Activated CD8-positive, alpha-beta memory T cell treated with anti-CD3 and anti-CD28 coated beads for 36 hours (primary cell): ENCODE data around the gene TP73. TPM values are rescaled to one million over a fixed set of nuclear protein-coding genes. Genes with fewer than 3 reads are reported as not detected.

Source experiments
- CTCF ChIA-PET: fragments of 350-600 bp; sonication (Branson Sonifier 250); formaldehyde crosslinking; loops from one replicate; lab custom pipeline; 2021; ENCODE audit warnings: antibody characterized with exemption; lab: Charles Lee
- POLR2A ChIA-PET: fragments of 350-600 bp; sonication (Branson Sonifier 250); formaldehyde crosslinking; loops from one replicate; lab custom pipeline; 2021; ENCODE audit warnings: antibody characterized with exemption; lab: Charles Lee
- total RNA-seq, 2 experiments: library from RNA; stranded (reverse); gene quantifications; one replicate each; pipeline ENCODE4 v1.2.3, GENCODE V29; 2021

The TP73 gene
- total RNA-seq, 2 experiments from 2014 or later, result 0.84 to 0.95 TPM

- CTCF ChIA-PET, result no interaction called here
- POLR2A ChIA-PET, result no interaction called here
Measured at GRCh38 chr1:3662080-3662671, 9.9 kb downstream of the TP73 start.

DNA sequence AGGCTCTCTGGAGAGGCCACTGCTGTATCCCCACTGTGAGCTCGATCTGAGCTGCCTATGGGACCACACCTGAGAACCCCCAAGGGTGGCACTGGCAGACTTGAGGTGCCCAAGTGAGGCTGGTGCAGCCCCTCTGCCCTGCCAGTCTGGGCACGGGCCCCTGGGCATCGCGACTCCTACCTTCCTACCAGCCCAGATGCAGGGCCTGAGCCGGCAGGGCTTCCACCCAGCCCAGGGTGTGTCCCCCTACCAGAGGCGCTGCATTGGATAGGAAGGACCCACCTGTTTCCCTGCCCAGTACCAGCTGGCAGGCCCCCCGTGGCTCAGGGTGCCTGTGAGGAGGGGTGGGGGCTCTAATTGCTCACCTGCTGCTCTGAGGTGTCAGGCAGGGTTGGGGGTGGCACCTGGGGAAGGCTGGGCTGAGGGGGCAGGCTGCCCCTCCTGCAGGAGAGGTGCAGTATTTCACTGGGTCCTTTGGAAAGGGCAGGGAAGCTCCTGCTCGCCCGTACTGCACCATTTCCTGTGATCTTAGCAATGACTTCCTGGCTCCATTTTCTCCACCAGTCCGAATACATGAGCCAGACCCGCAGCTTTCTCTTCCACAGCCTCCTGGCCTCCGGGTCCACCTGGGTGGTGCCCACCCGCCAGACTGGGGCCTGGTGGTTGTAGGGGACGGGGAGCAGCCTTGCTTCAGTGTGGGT lies 11.8 kb downstream of the TP73 start:
- ChIA-PET POLR2A (interaction anchor here (0.6 kb wide), 1 partner anchor 14 kb away, joined by 3 read pairs; no protein-coding TSS in a partner anchor), CTCF (no interaction called here)

GRCh38 chr1:3664700-3665375 lies 12.5 kb downstream of the TP73 start:
- CTCF ChIA-PET, result no interaction called here

DNA sequence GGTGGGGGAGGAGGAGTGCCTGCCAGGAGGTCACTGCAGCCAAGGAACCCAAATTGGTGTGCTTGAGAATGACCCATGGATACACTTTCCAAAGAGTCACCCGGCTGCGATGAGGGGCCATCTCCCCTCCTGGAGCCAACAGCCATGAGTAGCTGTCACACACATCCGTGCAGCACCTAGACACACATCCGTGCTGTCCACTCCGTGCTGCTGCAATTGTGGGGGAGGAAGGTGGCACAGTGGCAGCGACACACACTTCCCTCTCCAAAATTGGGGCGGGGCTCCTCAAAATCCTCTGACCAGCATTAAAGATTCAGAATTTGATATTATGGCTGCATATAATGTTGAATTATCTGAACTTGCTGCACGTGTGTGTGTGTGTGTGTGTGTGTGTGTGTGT lies 15.8 kb downstream of the TP73 start:
- POLR2A ChIA-PET, result no interaction called here
- CTCF ChIA-PET, result no interaction called here

More at GRCh38 chr1:3664700-3665375, 12.5 kb downstream of the TP73 start:
- POLR2A ChIA-PET, result no interaction called here

DNA sequence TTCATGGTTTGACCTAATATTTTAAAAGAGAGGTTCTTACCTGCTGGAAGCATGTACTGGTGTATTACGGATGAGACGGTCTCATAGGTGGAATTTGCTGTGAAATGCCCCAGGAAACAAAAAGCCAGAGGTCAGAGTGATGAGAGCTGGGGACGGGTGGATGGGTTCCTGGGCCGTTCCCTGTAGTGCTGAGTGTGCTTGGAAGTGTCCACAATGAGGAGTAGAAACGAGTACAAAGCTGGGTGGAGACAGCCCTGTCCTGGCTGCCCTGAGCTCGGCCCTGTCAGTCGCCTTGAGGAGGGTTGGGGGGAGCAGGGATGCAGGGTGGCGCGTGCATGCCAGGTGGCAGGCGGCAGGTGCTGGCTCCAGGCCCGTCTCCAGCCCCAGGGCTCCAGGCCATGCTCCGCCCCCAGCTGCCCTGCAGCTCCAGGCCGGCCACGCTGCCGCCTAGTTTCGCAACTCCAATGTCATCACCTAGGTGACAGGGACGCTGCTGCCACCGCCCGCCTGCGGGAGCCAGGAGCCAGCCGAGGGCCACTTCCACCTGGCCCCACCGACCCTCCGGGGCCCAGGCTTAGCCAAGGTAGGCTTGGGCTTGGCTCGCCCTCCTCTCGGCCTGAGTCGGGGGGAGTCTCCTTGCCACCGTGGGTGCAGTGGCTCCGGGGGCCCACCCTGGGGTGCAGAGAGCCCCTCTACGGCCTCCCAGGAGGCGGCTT lies 16.4 kb downstream of the TP73 start:
- POLR2A ChIA-PET, result no interaction called here
- CTCF ChIA-PET, result no interaction called here

DNA sequence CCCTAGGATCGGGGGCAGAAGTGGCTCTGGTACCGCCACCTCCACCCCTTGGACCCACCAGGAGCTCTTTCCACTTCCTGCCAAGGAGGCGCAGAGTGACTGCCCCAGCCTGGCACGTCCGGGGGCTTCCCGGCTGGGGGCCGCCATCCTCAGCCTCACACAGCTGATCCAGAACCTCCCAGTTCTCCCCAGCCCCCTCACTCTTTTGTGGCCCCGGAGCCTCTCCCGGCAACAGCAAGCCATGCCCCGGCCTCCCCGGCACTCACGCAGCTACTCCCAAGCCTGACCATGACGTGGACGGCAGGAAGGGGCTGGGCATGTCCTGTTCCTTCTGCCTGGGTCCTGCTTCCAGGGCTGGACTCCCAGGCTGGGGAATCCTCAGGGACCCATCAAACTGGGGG lies 17.1 kb downstream of the TP73 start:
- ChIA-PET POLR2A (no interaction called here), CTCF (no interaction called here)

- ChIA-PET CTCF (no interaction called here), POLR2A (no interaction called here)
Measured at GRCh38 chr1:3669971-3670431, 17.7 kb downstream of the TP73 start.

- CTCF ChIA-PET, result no interaction called here
- POLR2A ChIA-PET, result interaction anchor here (0.5 kb wide), 1 partner anchor 69 kb away, joined by 3 read pairs; no protein-coding TSS in a partner anchor
Measured at GRCh38 chr1:3670823-3671265, 18.5 kb downstream of the TP73 start.

GRCh38 chr1:3671371-3672180 lies 19.3 kb downstream of the TP73 start:
- ChIA-PET POLR2A (interaction anchor here (0.5 kb wide), 1 partner anchor 68 kb away, joined by 3 read pairs; no protein-coding TSS in a partner anchor), CTCF (no interaction called here)

GRCh38 chr1:3672231-3672970 lies 20.1 kb downstream of the TP73 start:
- CTCF ChIA-PET, result no interaction called here

DNA sequence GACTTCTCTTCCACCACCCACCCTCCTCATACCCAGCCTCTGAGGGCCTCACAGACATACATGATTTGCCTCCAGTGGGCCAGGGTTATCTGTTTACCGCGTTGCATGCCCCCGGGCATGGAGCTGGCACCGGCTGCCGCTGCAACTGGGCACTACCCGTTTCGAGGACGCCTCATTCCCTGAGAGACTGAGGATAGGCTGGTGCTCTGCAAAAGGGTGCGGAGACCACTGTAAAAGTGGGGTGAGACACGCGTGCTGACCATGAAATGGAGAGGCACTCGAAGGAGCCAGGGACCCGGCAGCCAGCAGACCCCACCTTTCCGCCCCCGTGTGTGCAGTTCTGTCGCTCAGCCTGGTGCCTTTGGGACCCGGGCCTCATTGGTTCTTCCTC lies 20.6 kb downstream of the TP73 start:
- CTCF ChIA-PET, result no interaction called here
- POLR2A ChIA-PET, result no interaction called here

More at GRCh38 chr1:3672231-3672970, 20.1 kb downstream of the TP73 start:
- POLR2A ChIA-PET, result no interaction called here

DNA sequence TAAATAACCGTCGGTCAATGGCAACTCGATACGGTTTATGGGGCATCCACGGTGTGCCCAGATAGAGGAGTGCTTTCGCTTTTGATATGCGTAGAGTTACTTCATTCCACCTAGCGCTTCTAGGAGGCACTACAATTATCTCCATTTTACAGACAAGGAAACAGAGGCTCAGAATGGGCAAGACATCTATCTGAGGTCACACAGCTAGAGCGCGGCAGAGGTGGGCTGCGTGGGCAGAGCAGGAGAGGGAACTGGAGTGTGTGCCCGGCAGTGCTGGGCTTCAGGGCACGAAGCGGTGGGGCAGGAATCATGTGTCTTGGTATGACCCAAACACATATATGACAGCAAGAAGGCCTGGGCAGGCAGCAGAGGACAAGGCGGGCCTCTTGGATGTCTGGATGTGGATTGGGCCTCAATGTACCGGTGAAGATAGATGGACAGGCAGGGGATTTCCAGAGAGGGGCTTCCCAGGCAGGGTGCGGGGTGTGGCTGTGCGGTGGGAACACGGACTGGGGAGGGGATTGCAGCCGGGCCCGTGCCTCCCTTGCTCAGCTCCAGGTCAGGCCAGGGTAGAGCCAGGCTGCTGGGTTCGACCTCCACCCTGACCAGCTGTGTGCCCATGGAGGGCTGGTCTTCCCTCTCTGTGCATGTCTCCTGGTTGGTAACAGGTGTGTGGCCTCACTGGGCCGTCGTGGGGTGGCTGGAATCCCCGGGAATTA lies 21.2 kb downstream of the TP73 start:
- POLR2A ChIA-PET, result no interaction called here
- CTCF ChIA-PET, result no interaction called here

GRCh38 chr1:3674100-3675094 lies 22.1 kb downstream of the TP73 start:
- CTCF ChIA-PET, result no interaction called here
- POLR2A ChIA-PET, result no interaction called here

- POLR2A ChIA-PET, result no interaction called here
- CTCF ChIA-PET, result no interaction called here
Measured at GRCh38 chr1:3675436-3675835, 23.1 kb downstream of the TP73 start.

DNA sequence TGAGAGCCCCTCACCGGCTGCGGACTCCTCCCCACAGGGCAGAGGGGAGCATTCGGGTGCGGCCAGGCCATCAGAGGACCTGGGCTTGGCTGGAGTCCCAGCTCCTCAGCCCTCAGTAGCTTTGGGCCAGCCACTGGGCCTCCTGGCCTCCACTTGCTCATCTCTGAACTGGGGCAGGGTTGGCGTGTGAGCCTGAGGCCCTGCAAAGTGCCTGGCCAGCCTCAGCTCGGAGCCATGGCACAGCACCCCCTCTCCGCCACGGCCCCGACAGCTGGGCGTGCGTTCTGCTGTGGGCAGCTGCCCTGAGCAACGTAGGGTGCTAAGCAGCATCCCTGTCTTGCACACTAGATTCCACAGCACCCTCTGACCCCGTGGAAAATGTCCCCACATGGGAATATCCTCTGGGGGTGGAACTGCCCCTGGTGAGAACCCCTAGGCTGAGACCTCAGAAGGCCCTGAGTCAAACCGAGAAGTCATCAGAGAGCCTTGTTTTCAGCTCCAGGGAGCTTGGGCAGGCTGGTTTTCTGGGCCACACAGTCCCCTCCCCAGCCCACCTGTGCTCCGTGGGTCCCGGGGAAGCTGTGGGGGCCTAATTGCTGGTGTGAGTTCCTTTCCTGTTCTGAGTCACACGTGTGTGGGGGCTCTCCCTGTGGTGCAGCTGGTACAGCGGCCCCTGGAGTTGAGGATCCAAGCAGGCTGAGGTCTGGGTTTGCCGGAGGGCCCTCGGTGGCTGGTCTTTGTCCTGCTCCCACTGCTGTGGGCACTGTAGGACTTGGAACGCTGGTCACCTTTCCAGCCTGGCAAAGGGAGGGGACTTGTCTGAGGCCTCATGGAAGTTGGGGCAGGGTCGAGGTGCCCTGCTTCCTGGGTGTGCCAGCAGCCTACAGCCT lies 24.5 kb downstream of the TP73 start:
- ChIA-PET POLR2A (no interaction called here), CTCF (interaction anchor here (0.6 kb wide), 1 partner anchor 10 kb away, joined by 3 read pairs; no protein-coding TSS in a partner anchor)

GRCh38 chr1:3677484-3677883 lies 25.2 kb downstream of the TP73 start:
- ChIA-PET CTCF (no interaction called here), POLR2A (no interaction called here)
